PC-3 (cell line): ENCODE data around the gene PRICKLE4. TPM values are rescaled to one million over a fixed set of nuclear protein-coding genes. Genes with fewer than 3 reads are reported as not detected.

ENCODE experiments used
- ATAC-seq: fragments of 200-7000 bp; cut with Tn5 transposase; 2 replicates; pipeline ENCODE4 v1.9.1; 2020; ENCODE audit warnings: mild to moderate bottlenecking, moderate library complexity
- BruUV-seq: library from RNA; stranded (reverse); fragments of 400-500 nt; replicated peaks from 2 replicates; lab custom pipeline; 2021; lab: Mats Ljungman, UMichigan
- CTCF ChIA-PET: fragments of 300-600 bp; sonication (Branson Sonifier 250); formaldehyde crosslinking; loops from one replicate; lab custom pipeline; 2022; ENCODE audit warnings: antibody characterized with exemption; lab: Charles Lee
- POLR2A ChIA-PET: fragments of 300-600 bp; sonication (Branson Sonifier 250); formaldehyde crosslinking; loops from one replicate; lab custom pipeline; 2022; ENCODE audit warnings: antibody characterized with exemption; ENCODE audit not compliant: unreplicated experiment; lab: Charles Lee
- DNase-seq: peaks from one replicate; pipeline ENCODE4 v3.0.0-alpha.2; 2015
- H2AFZ ChIP-seq: fragments of 300-600 bp; sonication (generic); 2 replicates; pipeline ENCODE4 v1.6.0; 2016; ENCODE audit warnings: antibody characterized with exemption, low read length
- H3F3A ChIP-seq: fragments of 300-600 bp; sonication (generic); one replicate; pipeline ENCODE4 v1.6.0; 2017; ENCODE audit warnings: antibody characterized with exemption, low read length, control low read depth, mild to moderate bottlenecking; ENCODE audit not compliant: unreplicated experiment
- H3K27ac ChIP-seq: fragments of 300-600 bp; sonication (generic); 2 replicates; pipeline ENCODE4 v1.5.1; 2016; ENCODE audit warnings: mild to moderate bottlenecking, low read length
- H3K27me3 ChIP-seq: fragments of 300-600 bp; sonication (generic); 2 replicates; pipeline ENCODE4 v1.6.1; 2016; ENCODE audit warnings: low read length, mixed read lengths
- H3K36me3 ChIP-seq: fragments of 300-600 bp; sonication (generic); 2 replicates; pipeline ENCODE4 v1.6.1; 2016; ENCODE audit warnings: low read depth, mixed run types, low read length, mixed read lengths
- H3K4me1 ChIP-seq: fragments of 300-600 bp; sonication (generic); 2 replicates; pipeline ENCODE4 v1.5.1; 2016; ENCODE audit warnings: low read length; ENCODE audit not compliant: insufficient read depth
- H3K4me2 ChIP-seq: fragments of 300-600 bp; sonication (generic); 2 replicates; pipeline ENCODE4 v1.6.0; 2016; ENCODE audit warnings: low read length
- H3K4me3 ChIP-seq: fragments of 300-600 bp; sonication (generic); 2 replicates; pipeline ENCODE4 v1.5.1; 2016; ENCODE audit warnings: mild to moderate bottlenecking, low read length, mixed read lengths
- H3K79me2 ChIP-seq: fragments of 300-600 bp; sonication (generic); 2 replicates; pipeline ENCODE4 v1.6.1; 2017; ENCODE audit warnings: low read length, mixed read lengths
- H3K9ac ChIP-seq: fragments of 300-600 bp; sonication (generic); 2 replicates; pipeline ENCODE4 v1.6.0; 2016; ENCODE audit warnings: mild to moderate bottlenecking, low read length
- H3K9me2 ChIP-seq: fragments of 300-600 bp; sonication (generic); replicated peaks from 2 replicates; pipeline ENCODE4 v1.6.1; 2016; ENCODE audit warnings: mixed run types, low read length, mixed read lengths
- H3K9me3 ChIP-seq: fragments of 300-600 bp; sonication (generic); 2 replicates; pipeline ENCODE4 v1.6.1; 2016; ENCODE audit warnings: low read length, mixed read lengths
- H4K20me1 ChIP-seq: fragments of 300-600 bp; sonication (generic); 2 replicates; pipeline ENCODE4 v1.6.1; 2016; ENCODE audit warnings: low read length, mixed read lengths
- CTCF ChIP-seq: fragments of 300-600 bp; sonication (generic); conservative IDR thresholded peaks from 2 replicates; pipeline ENCODE4 v1.5.1; 2017; ENCODE audit warnings: antibody characterized with exemption, low read depth, mild to moderate bottlenecking, low read length
- EZH2 ChIP-seq: fragments of 300-600 bp; sonication (generic); IDR thresholded peaks from one replicate; pipeline ENCODE4 v1.6.1; 2017; ENCODE audit warnings: antibody characterized with exemption, mild to moderate bottlenecking, low read length; ENCODE audit not compliant: unreplicated experiment
- EZH2phosphoT487 ChIP-seq: fragments of 300-600 bp; sonication (generic); IDR thresholded peaks from 2 replicates; pipeline ENCODE4 v1.6.1; 2018; ENCODE audit warnings: mild to moderate bottlenecking, antibody characterized with exemption, low read length, borderline replicate concordance
- intact Hi-C: fragments of 100-400 bp; cut with micrococcal nuclease; formaldehyde crosslinking; loops from 2 replicates; pipeline ENCODE4 v1.9.0; 2023
- total RNA-seq: library from RNA; depleted of rRNA; stranded (reverse); fragments of >200 nt; gene quantifications from 2 replicates; pipeline ENCODE4 v1.2.3, GENCODE V29; 2014

The PRICKLE4 gene
- total RNA-seq, 1 experiment from 2014 or later: 0.26 TPM

GRCh38 chr6:41791305-41791704 lies 10.7 kb downstream of the PRICKLE4 start:
- ATAC-seq (no peak), DNase-seq (no peak)
- Histone ChIP-seq H3K79me2 (peaks cover 21% of the 10 kb centered on the region), H3K4me3 (no peak overlapping the region), H3F3A (no peaks in the 10 kb centered on the region), H3K27ac (no peak overlapping the region), H2AFZ (no peak overlapping the region), H3K36me3 (peaks cover 32% of the 10 kb centered on the region), H3K4me2 (no peak overlapping the region), H3K9me3 (no peaks in the 10 kb centered on the region), H3K27me3 (no peaks in the 10 kb centered on the region), H4K20me1 (no peaks in the 10 kb centered on the region), H3K9me2 (no peaks in the 10 kb centered on the region), H3K9ac (no peak overlapping the region), H3K4me1 (peaks cover 11% of the 10 kb centered on the region)
- TF ChIP-seq EZH2phosphoT487 (no peak), EZH2 (no peak), CTCF (no peak)
- intact Hi-C loops: no loop called here
- POLR2A ChIA-PET: no interaction called here
- CTCF ChIA-PET: no interaction called here
- no TSS peak for BruUV-seq

- no peak overlapping the region for H3K27ac ChIP-seq
- no peak overlapping the region for H2AFZ ChIP-seq
- peaks cover 11% of the 10 kb centered on the region for H3K4me1 ChIP-seq
- BruUV-seq: no TSS peak
- no peaks in the 10 kb centered on the region for H3K9me3 ChIP-seq
- H3K79me2 ChIP-seq: peaks cover 21% of the 10 kb centered on the region
- H3K9me2 ChIP-seq: no peaks in the 10 kb centered on the region
- TF ChIP-seq EZH2 (no peak), CTCF (no peak)
- ATAC-seq (no peak), DNase-seq (no peak)
- ChIA-PET POLR2A (no interaction called here), CTCF (no interaction called here)
- H3K9ac ChIP-seq: no peak overlapping the region
- no peak overlapping the region for H3K4me2 ChIP-seq
- H3F3A ChIP-seq: no peaks in the 10 kb centered on the region
- peaks cover 32% of the 10 kb centered on the region for H3K36me3 ChIP-seq
- intact Hi-C loops: no loop called here
- no peaks in the 10 kb centered on the region for H4K20me1 ChIP-seq
- no peaks in the 10 kb centered on the region for H3K27me3 ChIP-seq
- no peak overlapping the region for H3K4me3 ChIP-seq
Measured at GRCh38 chr6:41791984-41792383, 11.4 kb downstream of the PRICKLE4 start.

- Histone ChIP-seq H3K9me3 (no peaks in the 10 kb centered on the region), H3K36me3 (peaks cover 9% of the 10 kb centered on the region; the same call in 1 of the 2 replicates), H4K20me1 (no peaks in the 10 kb centered on the region), H3K27ac (peak overlapping the region; percentile 32; the same call in 1 of the 2 replicates), H3K4me2 (no peak overlapping the region), H3K79me2 (no peaks in the 10 kb centered on the region), H3K9me2 (no peaks in the 10 kb centered on the region), H3K4me1 (no peaks in the 10 kb centered on the region), H3K4me3 (no peak overlapping the region), H3F3A (no peaks in the 10 kb centered on the region), H3K27me3 (no peaks in the 10 kb centered on the region), H3K9ac (no peak overlapping the region), H2AFZ (no peak overlapping the region)
- ATAC-seq (peak; percentile 32), DNase-seq (no peak)
- TF ChIP-seq CTCF (no peak), EZH2phosphoT487 (no peak), EZH2 (no peak)
- ChIA-PET CTCF (no interaction called here), POLR2A (no interaction called here)
- BruUV-seq: no TSS peak
- intact Hi-C loops: no loop called here
Measured at GRCh38 chr6:41796474-41796873, 15.9 kb downstream of the PRICKLE4 start.
